K562 (cell line): ENCODE measurements around the gene NBPF9.
"Not testable (repeated sequence)": the region's sequence is repeated elsewhere in the genome, so short reads cannot be mapped to it uniquely, and the experiment has no call there.

Experiments used
- HCFC1 ChIP-seq: IDR thresholded peaks from 2 replicates; pipeline ENCODE4 v1.6.1; 2012; ENCODE audit warnings: low read depth, low read length, improper control_type of control experiment
- NFE2 ChIP-seq: IDR thresholded peaks from 2 replicates; pipeline ENCODE4 v1.6.1; 2014; ENCODE audit warnings: antibody characterized with exemption, low read depth
- NUFIP1 ChIP-seq: fragments of 450-650 bp; IDR thresholded peaks from 2 replicates; pipeline ENCODE4 v1.6.1; 2018; ENCODE audit not compliant: partially characterized antibody
- POLR2AphosphoS2 ChIP-seq: IDR thresholded peaks from 2 replicates; pipeline ENCODE4 v1.6.1; 2012; ENCODE audit warnings: low read length, improper control_type of control experiment
- SMARCA4 ChIP-seq: fragments of 450-650 bp; IDR thresholded peaks from 2 replicates; pipeline ENCODE4 v1.6.1; 2016
- SOX6 ChIP-seq: fragments of 450-650 bp; IDR thresholded peaks from 2 replicates; pipeline ENCODE4 v1.6.1; 2014; ENCODE audit warnings: mild to moderate bottlenecking
- ZNF696 ChIP-seq: fragments of 250-450 bp; sonication (Bioruptor Pico); conservative IDR thresholded peaks from 2 replicates; pipeline ENCODE4 v1.4.0; 2020; ENCODE audit warnings: mild to moderate bottlenecking, moderate library complexity
- TF ChIP-seq, protein P1 (sequence below): IDR thresholded peaks from 2 replicates; pipeline ENCODE4 v1.6.1; 2011; ENCODE audit warnings: borderline replicate concordance, low read depth, mild to moderate bottlenecking, moderate library complexity, low read length; ENCODE audit not compliant: insufficient read depth, poor library complexity, severe bottlenecking

DNA sequence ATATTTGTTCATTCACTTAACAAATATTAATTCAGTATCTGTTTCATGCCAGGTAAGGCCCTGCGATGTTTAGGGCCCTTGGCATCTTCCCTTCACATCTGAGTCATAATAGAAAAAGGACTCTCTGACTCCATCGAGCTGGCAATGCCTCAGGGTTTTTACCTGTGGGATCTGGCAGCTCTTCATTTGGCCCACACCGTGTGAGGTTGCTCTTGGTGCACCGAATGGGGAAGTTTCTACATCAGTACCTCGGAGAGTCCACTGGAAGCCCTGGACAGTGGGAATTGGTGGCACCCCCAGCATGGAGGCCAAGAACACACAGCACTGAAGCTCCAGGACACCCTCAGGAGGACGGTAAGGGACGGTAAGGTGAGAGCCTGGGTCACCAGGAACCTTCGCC lies 5.1 kb downstream of the NBPF9 start:
- TF ChIP-seq, protein P1, sequence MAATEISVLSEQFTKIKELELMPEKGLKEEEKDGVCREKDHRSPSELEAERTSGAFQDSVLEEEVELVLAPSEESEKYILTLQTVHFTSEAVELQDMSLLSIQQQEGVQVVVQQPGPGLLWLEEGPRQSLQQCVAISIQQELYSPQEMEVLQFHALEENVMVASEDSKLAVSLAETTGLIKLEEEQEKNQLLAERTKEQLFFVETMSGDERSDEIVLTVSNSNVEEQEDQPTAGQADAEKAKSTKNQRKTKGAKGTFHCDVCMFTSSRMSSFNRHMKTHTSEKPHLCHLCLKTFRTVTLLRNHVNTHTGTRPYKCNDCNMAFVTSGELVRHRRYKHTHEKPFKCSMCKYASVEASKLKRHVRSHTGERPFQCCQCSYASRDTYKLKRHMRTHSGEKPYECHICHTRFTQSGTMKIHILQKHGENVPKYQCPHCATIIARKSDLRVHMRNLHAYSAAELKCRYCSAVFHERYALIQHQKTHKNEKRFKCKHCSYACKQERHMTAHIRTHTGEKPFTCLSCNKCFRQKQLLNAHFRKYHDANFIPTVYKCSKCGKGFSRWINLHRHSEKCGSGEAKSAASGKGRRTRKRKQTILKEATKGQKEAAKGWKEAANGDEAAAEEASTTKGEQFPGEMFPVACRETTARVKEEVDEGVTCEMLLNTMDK, result not testable (repeated sequence)
- TF ChIP-seq POLR2AphosphoS2, SMARCA4, ZNF696, HCFC1, SOX6, NFE2, NUFIP1: not testable (repeated sequence)
